ENCODE data around the gene SASS6.

SASS6 gene

GRCh38 chr1:100141192-100141591, 8.5 kb upstream of the SASS6 start:
- no peaks in the 10 kb centered on the region for H3K9me2 ChIP-seq (replicated peaks; ENCODE audit: control insufficient read depth, low read length)
- no peak overlapping the region for H3K4me3 ChIP-seq (ENCODE audit: low read length)
- no peak overlapping the region for H3K4me2 ChIP-seq (ENCODE audit: low read length)
- H3K79me2 ChIP-seq (ENCODE audit: control insufficient read depth, low read length) = 0 out of 2 replicates have a peak, but pooled peaks cover 3% of the 10 kb centered on the region
- no peaks in the 10 kb centered on the region for H3K4me1 ChIP-seq (ENCODE audit: control insufficient read depth, low read length)
- 0 out of 2 replicates have a peak, but pooled peaks cover 2% of the 10 kb centered on the region for H3F3A ChIP-seq (ENCODE audit: control insufficient read depth, insufficient read depth)
- H3K27me3 ChIP-seq (ENCODE audit: control insufficient read depth, low read length) = no peaks in the 10 kb centered on the region
- TF ChIP-seq EZH2phosphoT487 (IDR thresholded peaks at IDR 0.05; ENCODE audit: borderline replicate concordance, low read length) (no peak), CTCF (IDR thresholded peaks at IDR 0.05; ENCODE audit: low read depth, low read length, poor library complexity, severe bottlenecking) (no peak)
- H3K36me3 ChIP-seq (ENCODE audit: control insufficient read depth, low read length) = peaks cover 97% of the 10 kb centered on the region
- no peak overlapping the region for H3K27ac ChIP-seq (ENCODE audit: low read depth, low read length)
- no peaks in the 10 kb centered on the region for H4K20me1 ChIP-seq (ENCODE audit: control insufficient read depth, insufficient read depth, low read depth, low read length)
- no peaks in the 10 kb centered on the region for H3K9me3 ChIP-seq (ENCODE audit: control insufficient read depth, insufficient read depth, low read length)

- H3K9me2 ChIP-seq (replicated peaks; ENCODE audit: control insufficient read depth, low read length) = no peaks in the 10 kb centered on the region
- H4K20me1 ChIP-seq (ENCODE audit: control insufficient read depth, insufficient read depth, low read depth, low read length) = no peaks in the 10 kb centered on the region
- H3K27me3 ChIP-seq (ENCODE audit: control insufficient read depth, low read length) = no peaks in the 10 kb centered on the region
- TF ChIP-seq CTCF (IDR thresholded peaks at IDR 0.05; ENCODE audit: low read depth, low read length, poor library complexity, severe bottlenecking) = no peak
- TF ChIP-seq EZH2phosphoT487 (IDR thresholded peaks at IDR 0.05; ENCODE audit: borderline replicate concordance, low read length) = no peak
- no peak overlapping the region for H3K27ac ChIP-seq (ENCODE audit: low read depth, low read length)
- H3K79me2 ChIP-seq (ENCODE audit: control insufficient read depth, low read length) = peaks cover 36% of the 10 kb centered on the region
- H3K4me2 ChIP-seq (ENCODE audit: low read length) = no peak overlapping the region
- no peaks in the 10 kb centered on the region for H3F3A ChIP-seq (ENCODE audit: control insufficient read depth, insufficient read depth)
- peaks cover 72% of the 10 kb centered on the region for H3K36me3 ChIP-seq (ENCODE audit: control insufficient read depth, low read length)
- no peak overlapping the region for H3K4me3 ChIP-seq (ENCODE audit: low read length)
- no peaks in the 10 kb centered on the region for H3K9me3 ChIP-seq (ENCODE audit: control insufficient read depth, insufficient read depth, low read length)
- peaks cover 9% of the 10 kb centered on the region for H3K4me1 ChIP-seq (ENCODE audit: control insufficient read depth, low read length)
These were observed 4.9 kb upstream of the SASS6 start for GRCh38 chr1:100137602-100138001.

GRCh38 chr1:100134872-100135271, 2.1 kb upstream of the SASS6 start:
- H3K9me3 ChIP-seq (ENCODE audit: control insufficient read depth, insufficient read depth, low read length) = no peaks in the 10 kb centered on the region
- no peaks in the 10 kb centered on the region for H4K20me1 ChIP-seq (ENCODE audit: control insufficient read depth, insufficient read depth, low read depth, low read length)
- H3K4me1 ChIP-seq (ENCODE audit: control insufficient read depth, low read length) = peaks cover 31% of the 10 kb centered on the region
- H3K27ac ChIP-seq (ENCODE audit: low read depth, low read length) = no peak overlapping the region
- H3K36me3 ChIP-seq (ENCODE audit: control insufficient read depth, low read length) = peaks cover 54% of the 10 kb centered on the region
- H3K9me2 ChIP-seq (replicated peaks; ENCODE audit: control insufficient read depth, low read length) = no peaks in the 10 kb centered on the region
- peaks cover 63% of the 10 kb centered on the region for H3K79me2 ChIP-seq (ENCODE audit: control insufficient read depth, low read length)
- no peaks in the 10 kb centered on the region for H3K27me3 ChIP-seq (ENCODE audit: control insufficient read depth, low read length)
- no peaks in the 10 kb centered on the region for H3F3A ChIP-seq (ENCODE audit: control insufficient read depth, insufficient read depth)
- peak overlapping the region; percentile 83 for H3K4me3 ChIP-seq (ENCODE audit: low read length)
- peak overlapping the region; percentile 90 for H3K4me2 ChIP-seq (ENCODE audit: low read length)
- TF ChIP-seq CTCF (IDR thresholded peaks at IDR 0.05; ENCODE audit: low read depth, low read length, poor library complexity, severe bottlenecking) (no peak), EZH2phosphoT487 (IDR thresholded peaks at IDR 0.05; ENCODE audit: borderline replicate concordance, low read length) (no peak)
